Measurements from ENCODE around the gene DIDO1. TPM values are rescaled to one million over a fixed set of nuclear protein-coding genes. Genes with fewer than 3 reads are reported as not detected.

DIDO1 gene
- total and polyA plus RNA-seq, 2 of the 4 experiments (the other 2 are of a cell fraction) = 21.8 to 28.1 TPM

DNA sequence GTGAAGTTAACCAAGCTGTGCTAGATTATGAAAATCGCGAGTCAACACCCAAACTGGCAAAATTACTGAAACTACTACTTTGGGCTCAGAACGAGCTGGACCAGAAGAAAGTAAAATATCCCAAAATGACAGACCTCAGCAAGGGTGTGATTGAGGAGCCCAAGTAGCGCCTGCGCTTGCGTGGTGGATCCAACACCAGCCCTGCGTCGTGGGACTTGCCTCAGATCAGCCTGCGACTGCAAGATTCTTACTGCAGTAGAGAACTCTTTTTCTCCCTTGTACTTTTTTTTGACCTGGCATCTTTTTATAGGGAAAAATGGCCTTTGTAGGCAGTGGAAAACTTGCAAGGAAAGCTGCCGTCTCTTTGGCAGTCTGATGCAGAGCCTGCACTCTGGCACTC lies 18.4 kb upstream of the DIDO1 start:
- Histone ChIP-seq H3K36me3 (ENCODE audit: control insufficient read depth, insufficient read depth, low read length) (peaks cover 57% of the 10 kb centered on the region), H3K23ac (ENCODE audit: low read depth, low read length) (no peak overlapping the region), H4K91ac (ENCODE audit: insufficient read depth, low read depth, low read length) (no peak overlapping the region), H3K14ac (replicated peaks; ENCODE audit: low read depth, low read length) (no peak overlapping the region), H3K27ac (ENCODE audit: insufficient read depth, low read length) (no peak overlapping the region), H2BK20ac (ENCODE audit: low read depth, low read length) (no peak overlapping the region), H3K79me1 (ENCODE audit: low read depth in 1 of 2, low read length in 2 of 2) (peaks cover 25 to 74% of the 10 kb centered on the region in 2 experiments), H2AFZ (replicated peaks; ENCODE audit: low read length, poor library complexity) (no peak overlapping the region), H3K4me2 (ENCODE audit: low read depth, low read length) (no peak overlapping the region), H3K18ac (ENCODE audit: low read depth, low read length) (no peak overlapping the region), H3K9me1 (ENCODE audit: insufficient read depth, low read length) (peaks cover 7% of the 10 kb centered on the region; the same call in 1 of the 2 replicates), H2BK15ac (ENCODE audit: low read depth, low read length) (no peak overlapping the region), H2AK5ac (ENCODE audit: low read depth, low read length) (no peak overlapping the region), H3K4me1 (ENCODE audit: control insufficient read depth, insufficient read depth, low read length) (peaks cover 5% of the 10 kb centered on the region), H3K27me3 (ENCODE audit: control insufficient read depth, insufficient read depth, low read length) (no peaks in the 10 kb centered on the region), H2BK120ac (ENCODE audit: low read depth, low read length) (no peak overlapping the region), H3K4ac (ENCODE audit: low read depth, low read length) (no peak overlapping the region), H4K20me1 (ENCODE audit: insufficient read depth, low read length) (peaks cover 37% of the 10 kb centered on the region), H2AK9ac (replicated peaks; ENCODE audit: low read depth, low read length, poor library complexity) (no peak overlapping the region), H3K9me3 (ENCODE audit: control insufficient read depth, insufficient read depth, low read length) (peaks cover 2% of the 10 kb centered on the region; the same call in 1 of the 2 replicates), H3K4me3 (ENCODE audit: insufficient read depth, low read depth, low read length) (no peak overlapping the region), H3K56ac (ENCODE audit: extremely low read depth, insufficient read depth, low read length) (no peak overlapping the region), H4K8ac (ENCODE audit: low read depth in 2 of 2, low read length in 2 of 2) (no peak overlapping the region), H3K9ac (ENCODE audit: low read depth, low read length) (no peak overlapping the region), H2BK5ac (ENCODE audit: low read depth, low read length, poor library complexity, severe bottlenecking) (no peak overlapping the region), H4K5ac (ENCODE audit: low read depth, low read length) (no peak overlapping the region)
- no peak for DNase-seq
- dilution Hi-C loops (cut with HindIII; ENCODE audit: low sequenced_read_pairs, unreplicated experiment) (no loop called here), in situ Hi-C loops (cut with MboI; ENCODE audit: low sequenced_read_pairs) (no loop called here), intact Hi-C loops (cut with micrococcal nuclease) (no loop called here)
- TF ChIP-seq, protein P1, sequence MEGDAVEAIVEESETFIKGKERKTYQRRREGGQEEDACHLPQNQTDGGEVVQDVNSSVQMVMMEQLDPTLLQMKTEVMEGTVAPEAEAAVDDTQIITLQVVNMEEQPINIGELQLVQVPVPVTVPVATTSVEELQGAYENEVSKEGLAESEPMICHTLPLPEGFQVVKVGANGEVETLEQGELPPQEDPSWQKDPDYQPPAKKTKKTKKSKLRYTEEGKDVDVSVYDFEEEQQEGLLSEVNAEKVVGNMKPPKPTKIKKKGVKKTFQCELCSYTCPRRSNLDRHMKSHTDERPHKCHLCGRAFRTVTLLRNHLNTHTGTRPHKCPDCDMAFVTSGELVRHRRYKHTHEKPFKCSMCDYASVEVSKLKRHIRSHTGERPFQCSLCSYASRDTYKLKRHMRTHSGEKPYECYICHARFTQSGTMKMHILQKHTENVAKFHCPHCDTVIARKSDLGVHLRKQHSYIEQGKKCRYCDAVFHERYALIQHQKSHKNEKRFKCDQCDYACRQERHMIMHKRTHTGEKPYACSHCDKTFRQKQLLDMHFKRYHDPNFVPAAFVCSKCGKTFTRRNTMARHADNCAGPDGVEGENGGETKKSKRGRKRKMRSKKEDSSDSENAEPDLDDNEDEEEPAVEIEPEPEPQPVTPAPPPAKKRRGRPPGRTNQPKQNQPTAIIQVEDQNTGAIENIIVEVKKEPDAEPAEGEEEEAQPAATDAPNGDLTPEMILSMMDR (conservative IDR thresholded peaks at IDR 0.05; ENCODE audit: low read depth, low read length) = no peak
- TF ChIP-seq RCOR1 (IDR thresholded peaks at IDR 0.05; ENCODE audit: insufficient replicate concordance, low read length) = no peak
- no peak for TF ChIP-seq MAFK (IDR thresholded peaks at IDR 0.05; ENCODE audit: low read depth, low read length)
- no peak for TF ChIP-seq POLR2A (IDR thresholded peaks at IDR 0.05; ENCODE audit: low read depth, low read length)
- no peak for TF ChIP-seq MXI1 (IDR thresholded peaks at IDR 0.05; ENCODE audit: borderline replicate concordance, low read depth, low read length)
- ChIA-PET CTCF (no interaction called here), POLR2A (ENCODE audit: unreplicated experiment) (no interaction called here)
- BruUV-seq (replicated peaks) = no TSS peak
- WGBS, 2 experiments (ENCODE audit: extremely low coverage in 2 of 2, insufficient read length in 1 of 2) = 94% methylated on average over 3 of the region's 10 CpGs; no CpG with 5 or more reads in 1 of the 2 experiments
- ATAC-seq (ENCODE audit: low read depth) = no peak

Data from IMR-90 (cell line).